GM18907 (cell line): Measurements from ENCODE around the gene ARHGAP21.

Experiments
- ATAC-seq: cut with Tn5 transposase; IDR thresholded peaks from one replicate; pipeline ENCODE4 v1.9.1; 2021; ENCODE audit warnings: mild to moderate bottlenecking, moderate library complexity; ENCODE audit not compliant: unreplicated experiment

The ARHGAP21 gene

GRCh38 chr10:24722676-24723385 is 856 bp downstream of the ARHGAP21 start:
- peak; percentile 29 for ATAC-seq

GRCh38 chr10:24722131-24722675 is 1.5 kb downstream of the ARHGAP21 start:
- peak; percentile 0 for ATAC-seq

- no peak for ATAC-seq
Observed at GRCh38 chr10:24721229-24722106, 2.2 kb downstream of the ARHGAP21 start.

GRCh38 chr10:24720096-24720495 is 3.6 kb downstream of the ARHGAP21 start:
- ATAC-seq, result no peak

- no peak for ATAC-seq
Observed at GRCh38 chr10:24718031-24718855, 5.4 kb downstream of the ARHGAP21 start.

- ATAC-seq, result no peak
Observed at GRCh38 chr10:24716295-24716694, 7.4 kb downstream of the ARHGAP21 start.

- no peak for ATAC-seq
Observed at GRCh38 chr10:24715246-24715769, 8.4 kb downstream of the ARHGAP21 start.

GRCh38 chr10:24713086-24713485 is 10.6 kb downstream of the ARHGAP21 start:
- no peak for ATAC-seq

GRCh38 chr10:24711465-24711864 is 12.2 kb downstream of the ARHGAP21 start:
- no peak for ATAC-seq

- ATAC-seq, result no peak
Observed at GRCh38 chr10:24708081-24708480, 15.6 kb downstream of the ARHGAP21 start.

GRCh38 chr10:24707445-24707844 is 16.2 kb downstream of the ARHGAP21 start:
- ATAC-seq, result no peak

GRCh38 chr10:24706479-24707118 is 17.1 kb downstream of the ARHGAP21 start:
- ATAC-seq, result peak; percentile 66

GRCh38 chr10:24703700-24704099 is 20.0 kb downstream of the ARHGAP21 start:
- no peak for ATAC-seq

- peak; percentile 94 for ATAC-seq
Observed at GRCh38 chr10:24701447-24701846, 22.2 kb downstream of the ARHGAP21 start.

- no peak for ATAC-seq
Observed at GRCh38 chr10:24700948-24701347, 22.7 kb downstream of the ARHGAP21 start.

- no peak for ATAC-seq
Observed at GRCh38 chr10:24698270-24698669, 25.4 kb downstream of the ARHGAP21 start.

- ATAC-seq, result no peak
Observed at GRCh38 chr10:24697080-24697479, 26.6 kb downstream of the ARHGAP21 start.

GRCh38 chr10:24695452-24695851 is 28.2 kb downstream of the ARHGAP21 start:
- no peak for ATAC-seq

- no peak for ATAC-seq
Observed at GRCh38 chr10:24694086-24694485, 29.6 kb downstream of the ARHGAP21 start.

GRCh38 chr10:24690961-24691512 is 32.6 kb downstream of the ARHGAP21 start:
- ATAC-seq, result no peak
